Sigmoid colon (tissue), 4 donors: Measurements from ENCODE around the gene SLC2A4.

Experiments
- POLR2AphosphoS5 ChIP-seq, 4 donors: sonication (generic); formaldehyde crosslinking; IDR thresholded peaks; one replicate each; pipeline ENCODE4 v1.6.1; 2017; ENCODE audit warnings: antibody characterized with exemption in 4 of 4
- TF ChIP-seq, protein P1 (sequence below), 4 experiments: fragments of 450-650 bp in 3 of 4; fragments of 200-600 bp in 1 of 4; IDR thresholded peaks; one replicate each; pipeline ENCODE4 v1.5.1; 2016 to 2019; ENCODE audit warnings: antibody characterized with exemption in 4 of 4, mild to moderate bottlenecking in 3 of 4, moderate library complexity in 2 of 4

DNA sequence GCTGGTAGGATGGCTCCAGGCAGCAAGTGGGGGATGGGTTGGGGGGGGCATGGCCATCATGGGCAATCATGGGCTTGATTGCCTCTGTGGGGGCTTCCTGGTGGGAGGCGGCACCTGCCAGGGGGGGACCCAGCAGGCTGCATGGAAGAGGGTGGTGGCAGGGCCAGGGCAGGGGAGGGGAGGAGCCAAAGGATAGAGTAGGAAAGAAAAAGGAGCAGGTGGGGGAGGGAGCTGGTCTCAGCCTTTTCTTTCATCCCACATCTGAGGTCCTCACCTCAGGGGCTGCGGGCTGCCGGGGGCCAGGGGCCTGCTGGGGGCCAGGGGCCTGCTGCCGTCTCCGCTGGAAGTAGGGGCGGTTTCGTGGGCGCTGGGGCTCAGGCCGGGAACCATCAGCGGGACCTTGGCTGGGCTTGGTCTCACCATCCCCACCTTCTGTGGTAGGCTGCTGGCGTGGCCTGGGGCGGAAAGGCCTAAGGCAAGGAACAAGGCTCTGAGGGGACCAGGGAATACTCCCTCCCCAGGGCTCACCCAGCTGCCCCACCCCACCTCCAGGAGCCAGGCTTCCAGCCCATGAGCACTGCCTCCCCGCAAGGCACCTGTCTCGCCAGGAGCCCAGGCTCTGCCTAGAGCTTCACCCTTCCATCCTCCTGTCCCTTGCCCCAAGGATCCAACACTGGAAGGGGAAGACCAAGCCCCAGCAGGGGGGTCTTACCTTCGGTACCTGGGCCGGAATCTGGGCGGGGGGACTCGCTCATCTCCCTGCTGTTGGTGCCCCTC, 7.9 kb downstream of the SLC2A4 start:
- TF ChIP-seq, protein P1, sequence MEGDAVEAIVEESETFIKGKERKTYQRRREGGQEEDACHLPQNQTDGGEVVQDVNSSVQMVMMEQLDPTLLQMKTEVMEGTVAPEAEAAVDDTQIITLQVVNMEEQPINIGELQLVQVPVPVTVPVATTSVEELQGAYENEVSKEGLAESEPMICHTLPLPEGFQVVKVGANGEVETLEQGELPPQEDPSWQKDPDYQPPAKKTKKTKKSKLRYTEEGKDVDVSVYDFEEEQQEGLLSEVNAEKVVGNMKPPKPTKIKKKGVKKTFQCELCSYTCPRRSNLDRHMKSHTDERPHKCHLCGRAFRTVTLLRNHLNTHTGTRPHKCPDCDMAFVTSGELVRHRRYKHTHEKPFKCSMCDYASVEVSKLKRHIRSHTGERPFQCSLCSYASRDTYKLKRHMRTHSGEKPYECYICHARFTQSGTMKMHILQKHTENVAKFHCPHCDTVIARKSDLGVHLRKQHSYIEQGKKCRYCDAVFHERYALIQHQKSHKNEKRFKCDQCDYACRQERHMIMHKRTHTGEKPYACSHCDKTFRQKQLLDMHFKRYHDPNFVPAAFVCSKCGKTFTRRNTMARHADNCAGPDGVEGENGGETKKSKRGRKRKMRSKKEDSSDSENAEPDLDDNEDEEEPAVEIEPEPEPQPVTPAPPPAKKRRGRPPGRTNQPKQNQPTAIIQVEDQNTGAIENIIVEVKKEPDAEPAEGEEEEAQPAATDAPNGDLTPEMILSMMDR (IDR thresholded peaks at IDR 0.05), result no peak
- TF ChIP-seq POLR2AphosphoS5 (IDR thresholded peaks at IDR 0.05), result peak in 1 of 4 donors; percentile 52
